HG03571 (cell line): ENCODE measurements around the gene LCMT1.

Experiments used
- ATAC-seq: cut with Tn5 transposase; IDR thresholded peaks from one replicate; pipeline ENCODE4 v1.9.1; 2021; ENCODE audit not compliant: unreplicated experiment

The LCMT1 gene

DNA sequence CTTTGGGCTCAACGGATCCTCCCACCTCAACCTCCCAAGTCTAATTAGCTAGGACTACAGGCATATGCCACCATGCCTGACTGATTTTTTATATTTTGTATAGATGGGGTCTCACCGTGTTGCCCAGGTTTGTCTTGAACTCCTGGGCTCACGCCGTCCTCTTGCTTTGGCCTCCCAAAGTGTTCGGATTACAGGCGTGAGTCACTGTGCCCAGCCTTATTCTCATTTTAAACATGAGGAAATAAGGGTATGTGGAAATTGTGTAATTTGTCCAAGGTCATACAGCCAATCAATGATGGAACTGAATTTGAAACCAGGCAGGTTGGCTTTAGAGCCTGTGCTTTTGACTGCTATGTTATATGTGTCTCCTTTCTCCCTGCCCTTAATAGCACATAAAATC is 77.8 kb downstream of the LCMT1 start:
- ATAC-seq: no peak

DNA sequence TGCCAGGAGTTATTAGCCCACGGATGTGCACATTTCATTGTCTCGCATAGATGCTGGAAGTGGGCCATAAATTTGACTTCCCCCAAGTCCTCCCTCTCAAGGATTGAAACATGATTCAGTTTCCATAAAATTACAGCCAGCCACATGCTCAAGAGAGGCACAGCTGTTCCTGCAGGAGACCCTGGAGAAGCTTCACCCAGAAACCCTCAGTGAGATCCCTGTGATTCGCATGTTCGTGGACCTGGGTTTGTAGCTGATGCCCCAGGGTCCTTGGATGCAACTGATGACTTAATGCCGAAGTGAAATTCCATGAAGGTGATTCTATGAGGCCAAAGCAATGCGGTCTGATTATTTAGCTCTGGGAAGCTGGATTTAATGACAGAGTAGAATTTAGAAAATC is 80.6 kb downstream of the LCMT1 start:
- no peak for ATAC-seq

DNA sequence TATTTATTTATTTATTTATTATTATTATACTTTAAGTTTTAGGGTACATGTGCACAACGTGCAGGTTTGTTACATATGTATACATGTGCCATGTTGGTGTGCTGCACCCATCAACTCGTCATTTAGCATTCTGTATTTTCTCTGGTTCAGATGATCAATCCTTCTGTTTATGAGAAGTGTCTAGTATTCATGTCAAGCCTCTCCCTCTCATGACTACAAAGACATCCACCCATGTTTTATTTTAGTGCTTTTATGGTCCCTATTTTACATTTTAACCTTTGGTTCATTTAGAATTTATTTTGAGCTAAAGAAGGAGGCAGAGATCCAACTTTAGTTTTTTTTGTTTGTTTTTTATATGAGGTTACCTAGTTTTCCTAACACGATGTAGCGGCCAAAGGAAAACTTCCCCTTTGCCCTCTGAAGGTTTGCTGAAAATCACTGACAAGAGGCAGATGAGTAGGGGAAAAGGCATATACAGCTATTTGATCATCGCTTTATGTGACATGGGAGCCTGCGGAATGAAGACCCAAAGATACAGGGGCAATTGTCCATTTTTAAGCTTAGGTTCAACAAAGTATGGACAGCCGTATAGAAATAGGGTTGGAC is 82.8 kb downstream of the LCMT1 start:
- ATAC-seq: no peak

DNA sequence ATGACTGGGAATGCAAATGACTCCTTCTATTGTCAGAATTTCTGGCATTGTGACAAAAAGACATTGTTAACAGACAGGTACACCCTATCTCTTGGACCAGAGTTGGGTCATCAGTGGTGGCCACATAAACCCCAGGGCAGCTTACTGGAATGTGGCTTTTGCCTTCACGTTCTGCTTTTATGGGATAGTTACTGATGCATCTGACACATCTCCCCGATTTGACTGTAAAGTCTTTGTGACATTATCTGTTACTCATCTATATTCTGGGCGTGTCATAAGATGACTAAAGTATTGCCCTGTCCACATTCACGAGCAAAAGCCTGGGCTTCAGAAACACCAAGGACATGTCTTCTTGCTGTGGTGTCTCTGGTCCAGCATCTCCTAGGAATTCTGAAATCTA is 86.5 kb downstream of the LCMT1 start:
- ATAC-seq: no peak

DNA sequence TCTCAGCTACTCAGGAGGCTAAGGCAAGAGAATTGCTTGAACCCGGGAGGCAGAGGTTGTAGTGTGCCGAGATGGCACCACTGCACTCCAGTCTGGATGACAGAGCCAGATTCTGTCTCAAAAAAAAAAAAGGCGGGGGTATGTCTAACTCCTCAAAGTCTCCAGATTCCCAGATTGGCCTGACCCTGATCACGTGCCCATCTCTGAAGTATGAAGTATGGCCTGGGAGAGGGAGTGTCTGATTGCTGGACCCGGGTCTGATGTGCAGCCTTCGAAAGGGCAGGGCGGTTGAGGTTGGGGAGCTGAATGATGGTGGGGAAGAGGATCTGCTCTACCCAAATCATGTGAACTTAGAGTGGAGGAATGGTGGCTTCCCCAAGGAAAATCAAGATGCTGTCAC is 87.9 kb downstream of the LCMT1 start:
- no peak for ATAC-seq

DNA sequence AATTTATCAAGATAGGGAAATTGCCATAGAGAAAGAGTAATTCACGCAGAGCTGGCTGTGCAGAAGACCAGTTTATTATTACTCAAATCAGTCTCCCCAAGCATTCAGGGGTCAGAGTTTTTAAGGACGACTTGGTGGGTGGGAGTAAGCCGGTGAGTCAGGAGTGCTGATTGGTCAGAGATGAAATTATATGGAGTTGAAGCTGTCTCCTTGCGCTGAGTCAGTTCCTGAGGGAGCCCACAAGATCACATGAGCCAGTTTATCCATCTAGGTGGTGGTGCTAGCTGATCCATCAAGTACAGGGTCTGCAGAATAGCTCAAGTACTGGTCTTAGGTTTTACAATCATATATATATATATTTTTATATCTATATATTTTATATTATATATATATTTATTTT is 99.2 kb downstream of the LCMT1 start:
- ATAC-seq: no peak

DNA sequence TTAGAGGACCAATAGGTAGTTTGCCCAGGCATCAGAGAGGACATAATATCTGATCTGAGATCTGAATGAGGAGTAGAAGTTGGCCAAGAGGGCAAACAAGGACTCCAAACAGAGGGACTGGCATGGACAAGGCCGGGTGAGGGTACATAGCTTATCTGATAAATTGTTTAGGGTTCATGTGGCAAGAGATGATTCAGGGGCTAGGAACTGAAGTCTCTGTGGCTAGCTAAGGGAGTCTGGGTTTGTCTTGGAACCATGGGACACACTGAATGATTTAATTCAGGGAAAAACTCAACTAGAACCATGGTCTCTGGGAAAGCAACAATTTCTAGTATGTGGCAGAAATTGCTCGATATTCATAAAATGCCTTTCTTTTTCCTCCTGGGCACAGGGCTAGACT is 101.1 kb downstream of the LCMT1 start:
- no peak for ATAC-seq

DNA sequence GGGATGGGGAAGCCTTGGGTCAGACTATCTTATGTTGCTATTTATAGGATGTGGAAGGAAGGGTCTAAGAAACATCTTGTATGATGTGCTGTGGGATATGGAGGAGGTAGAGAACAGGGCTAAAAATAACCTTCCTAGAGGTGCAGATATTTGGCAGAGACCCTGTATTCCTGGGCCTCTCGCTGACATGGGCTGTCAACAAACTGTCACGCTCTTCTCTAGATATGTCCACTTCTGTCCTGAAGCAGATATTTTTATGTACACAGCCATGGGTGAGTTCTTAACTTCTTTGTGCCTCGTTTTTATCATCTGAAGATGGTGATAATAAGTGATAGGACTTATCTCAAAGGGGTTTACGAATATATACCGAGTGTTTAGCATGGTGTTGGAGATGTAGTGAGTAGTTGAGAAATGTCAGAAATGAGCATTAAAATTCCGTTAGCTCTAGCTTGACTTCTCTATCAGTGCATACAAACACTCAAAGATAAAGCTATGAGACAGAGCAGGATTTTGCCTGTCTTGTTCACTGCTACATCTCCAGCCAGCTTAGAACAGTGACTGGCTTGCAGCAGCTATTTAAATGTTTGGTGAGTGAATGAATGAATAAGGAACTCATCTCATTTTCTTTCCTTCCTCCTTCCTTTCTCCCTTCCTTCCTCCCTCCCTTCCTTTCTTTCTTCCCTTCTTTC is 102.3 kb downstream of the LCMT1 start:
- no peak for ATAC-seq

DNA sequence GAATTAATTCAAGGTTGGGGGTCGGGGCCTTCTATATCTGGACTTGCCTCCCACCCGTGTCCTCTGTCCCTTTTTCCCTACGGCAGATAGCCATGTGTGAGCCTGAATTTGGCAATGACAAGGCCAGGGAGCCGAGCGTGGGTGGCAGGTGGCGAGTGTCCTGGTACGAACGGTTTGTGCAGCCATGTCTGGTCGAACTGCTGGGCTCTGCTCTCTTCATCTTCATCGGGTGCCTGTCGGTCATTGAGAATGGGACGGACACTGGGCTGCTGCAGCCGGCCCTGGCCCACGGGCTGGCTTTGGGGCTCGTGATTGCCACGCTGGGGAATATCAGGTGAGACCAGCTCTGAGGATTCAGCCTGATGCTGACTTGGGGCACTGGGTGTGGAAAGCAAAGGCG is 105.6 kb downstream of the LCMT1 start:
- ATAC-seq: no peak

DNA sequence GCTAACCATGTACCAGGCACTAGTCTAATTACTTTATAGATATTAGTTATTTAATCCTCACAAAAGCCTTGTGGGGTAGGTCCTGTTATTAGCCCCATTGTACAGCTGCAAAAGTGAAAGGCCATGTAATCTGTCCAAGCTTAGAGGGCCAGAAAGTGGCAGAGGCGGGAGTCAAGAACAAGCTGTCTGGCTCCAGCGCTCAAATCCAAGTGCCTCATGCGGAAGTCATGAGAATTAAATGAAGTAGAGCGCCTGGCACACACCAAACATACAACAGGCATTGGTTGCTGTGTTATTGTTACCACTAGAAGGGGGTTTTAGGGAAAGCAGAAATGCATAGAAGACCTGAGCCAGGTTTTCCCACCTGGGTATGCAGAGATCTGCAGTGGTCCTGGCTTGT is 106.4 kb downstream of the LCMT1 start:
- no peak for ATAC-seq

DNA sequence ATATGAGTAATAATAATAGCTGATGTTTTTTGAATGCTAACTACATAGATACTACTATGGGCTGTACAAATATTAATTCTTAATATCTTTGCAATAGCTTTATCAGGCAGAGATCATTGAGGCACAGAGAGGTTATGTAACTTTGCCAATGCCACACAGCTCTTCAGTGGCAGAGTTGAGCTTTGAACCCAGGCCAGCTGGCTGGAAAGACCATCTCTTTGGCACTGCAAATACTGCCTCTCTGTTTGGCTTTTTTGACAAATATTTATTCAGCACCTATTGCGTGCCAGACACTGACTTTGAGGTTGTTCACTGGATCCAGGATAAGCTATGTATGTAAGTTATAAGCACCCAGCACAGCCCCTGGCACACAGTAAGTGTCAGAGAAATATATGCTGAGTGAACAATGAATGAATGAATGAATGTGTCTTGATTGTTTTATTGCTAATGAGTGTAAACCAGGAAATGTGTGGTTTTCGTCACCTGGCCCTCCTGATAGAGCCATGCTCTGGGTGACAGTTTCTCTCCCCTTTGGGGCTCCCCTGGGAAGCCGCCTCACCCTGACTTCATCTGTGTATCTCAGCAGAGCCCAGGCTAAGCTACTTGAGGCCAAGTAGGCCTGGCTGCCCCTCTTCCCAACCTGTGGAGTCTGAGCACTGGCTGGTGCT is 107.7 kb downstream of the LCMT1 start:
- ATAC-seq: no peak

DNA sequence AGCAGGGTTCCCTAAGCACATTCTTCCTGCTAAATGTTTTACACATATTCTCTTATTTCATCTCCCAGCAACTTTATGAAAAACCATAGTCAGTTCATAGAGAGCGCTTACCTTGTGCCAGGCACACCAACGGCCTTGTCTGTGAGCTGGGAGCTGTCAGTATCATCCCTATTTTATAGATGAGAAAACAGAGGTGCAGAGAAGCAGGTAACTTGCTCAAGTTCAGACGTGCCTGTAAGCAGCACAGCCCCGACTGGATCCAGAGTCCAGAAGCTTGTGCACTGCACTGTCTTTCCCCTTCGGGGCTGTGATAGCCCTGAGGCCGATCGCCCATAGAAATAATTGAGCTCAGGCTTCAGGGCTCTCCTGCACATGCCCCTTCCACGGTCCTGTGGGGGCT is 111.4 kb downstream of the LCMT1 start:
- no peak for ATAC-seq

DNA sequence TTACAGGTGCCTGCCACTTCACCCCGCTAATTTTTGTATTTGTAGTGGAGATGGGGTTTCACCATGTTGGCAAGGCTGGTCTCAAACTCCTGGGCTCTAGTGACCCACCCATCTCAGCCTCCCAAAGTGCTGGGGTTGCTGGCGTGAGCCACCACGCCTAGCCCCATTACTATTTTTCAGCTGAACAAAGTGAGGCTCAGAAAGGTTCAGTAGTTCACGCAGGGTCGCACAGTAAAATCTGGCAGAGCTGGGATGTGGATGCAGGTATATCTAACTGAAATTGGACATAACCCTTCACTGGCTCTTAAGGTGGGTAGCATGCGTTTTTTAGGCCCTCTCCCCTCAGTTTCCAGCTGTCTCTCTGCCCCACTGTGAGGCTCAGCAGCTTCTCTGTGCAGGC is 112.4 kb downstream of the LCMT1 start:
- no peak for ATAC-seq

DNA sequence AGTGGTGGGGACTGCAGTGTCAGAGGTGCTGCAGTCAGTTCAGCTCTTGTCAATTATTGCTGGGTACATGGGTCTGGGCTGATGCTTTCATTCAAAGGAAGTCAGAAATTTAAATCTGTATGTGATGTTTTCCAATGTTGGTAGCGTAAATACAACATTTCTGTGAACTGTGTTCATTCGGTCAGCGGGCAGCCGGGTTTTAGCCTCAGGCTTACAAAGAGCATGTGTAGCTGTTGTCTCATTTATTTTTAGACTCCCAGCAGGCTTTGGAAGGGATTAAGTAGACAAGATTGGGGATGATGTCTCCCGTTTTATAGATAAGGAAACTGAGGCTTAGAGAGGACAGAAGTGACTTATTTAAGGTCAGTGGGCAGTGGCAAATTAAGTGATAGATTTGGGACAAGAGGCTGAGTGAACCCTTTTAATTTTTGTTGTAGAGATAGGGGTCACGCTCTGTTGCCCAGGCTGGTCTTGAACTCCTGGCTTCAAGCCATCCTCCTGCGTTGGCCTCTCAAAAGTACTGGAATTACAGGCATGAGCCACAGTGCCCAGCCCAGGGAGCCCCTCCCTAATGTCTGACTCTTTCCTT is 113.3 kb downstream of the LCMT1 start:
- no peak for ATAC-seq
